ENCODE results near the gene CCDC73.

GRCh38 chr11:32843544-32843943, 49.1 kb upstream of the CCDC73 start:
- no peak for TF ChIP-seq CTCF (IDR thresholded peaks at IDR 0.05)
- no peak for TF ChIP-seq POLR2A (IDR thresholded peaks at IDR 0.05)

Data from uterus (tissue), 2 donors.